Stimulated activated CD4-positive, alpha-beta T cell treated with anti-CD3 and anti-CD28 coated beads, Interleukin-1b, Interleukin-23, amount 100 ng/mL, for 4 hours (primary cell): ENCODE measurements around the gene PDZD11.
"Not testable (repeated sequence)": the region's sequence is repeated elsewhere in the genome, so short reads cannot be mapped to it uniquely, and the experiment has no call there.

ENCODE experiments used
- DNase-seq, 2 donors: peaks; one replicate each; pipeline ENCODE4 v3.0.0-alpha.2; 2020; ENCODE audit warnings: low read depth in 2 of 2

The PDZD11 gene

GRCh38 chrX:70257423-70258288 is 32.1 kb downstream of the PDZD11 start:
- DNase-seq = no peak

GRCh38 chrX:70255452-70255851 is 34.3 kb downstream of the PDZD11 start:
- DNase-seq = no peak

- no peak for DNase-seq
Observed at GRCh38 chrX:70254909-70255308, 34.8 kb downstream of the PDZD11 start.

GRCh38 chrX:70254063-70254400 is 35.7 kb downstream of the PDZD11 start:
- no peak for DNase-seq

GRCh38 chrX:70253377-70254062 is 36.2 kb downstream of the PDZD11 start:
- DNase-seq = no peak

GRCh38 chrX:70252491-70252890 is 37.2 kb downstream of the PDZD11 start:
- DNase-seq = no peak

GRCh38 chrX:70247252-70247651 is 42.5 kb downstream of the PDZD11 start:
- no peak for DNase-seq

- DNase-seq = no peak
Observed at GRCh38 chrX:70244881-70245280, 44.8 kb downstream of the PDZD11 start.

GRCh38 chrX:70243601-70244000 is 46.1 kb downstream of the PDZD11 start:
- not testable (repeated sequence) for DNase-seq

- no peak for DNase-seq
Observed at GRCh38 chrX:70241501-70241900, 48.2 kb downstream of the PDZD11 start.

GRCh38 chrX:70240751-70241150 is 49.0 kb downstream of the PDZD11 start:
- no peak for DNase-seq
